ENCODE data around the gene ZNF341.

The ZNF341 gene

DNA sequence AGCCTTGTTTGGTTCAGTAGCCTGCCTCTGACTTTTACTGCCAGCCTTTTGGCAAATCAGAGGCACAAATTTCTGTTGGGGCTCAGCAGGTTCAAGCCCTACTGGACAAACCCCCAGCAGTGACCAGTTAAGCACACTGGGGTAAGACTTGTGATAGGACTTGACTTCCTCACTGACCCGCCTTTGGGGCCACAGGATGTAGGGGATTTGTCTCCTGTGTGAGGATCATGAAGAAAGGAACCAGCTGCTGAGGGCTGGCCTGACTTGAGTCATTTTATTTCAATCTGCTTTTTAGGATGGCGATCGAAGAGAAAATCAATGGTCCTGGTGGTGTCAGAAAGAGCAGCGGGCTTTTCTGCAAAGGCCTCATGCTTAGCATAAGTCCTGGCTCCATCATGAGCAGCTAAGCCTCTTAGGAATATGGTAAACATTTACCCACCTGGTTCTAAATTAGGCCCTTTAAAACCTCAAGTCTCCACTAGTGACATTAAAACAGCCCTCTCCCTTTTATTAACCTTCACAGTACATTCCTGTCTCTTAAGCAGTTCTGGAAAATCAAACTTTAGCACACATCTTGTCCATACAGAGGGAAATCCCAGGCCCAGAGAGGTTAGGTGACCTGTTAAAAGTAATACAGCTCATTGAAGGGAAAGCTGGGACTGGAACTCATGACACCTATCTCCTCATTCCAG, 96.0 kb downstream of the ZNF341 start:
- FAIRE-seq = no peak

DNA sequence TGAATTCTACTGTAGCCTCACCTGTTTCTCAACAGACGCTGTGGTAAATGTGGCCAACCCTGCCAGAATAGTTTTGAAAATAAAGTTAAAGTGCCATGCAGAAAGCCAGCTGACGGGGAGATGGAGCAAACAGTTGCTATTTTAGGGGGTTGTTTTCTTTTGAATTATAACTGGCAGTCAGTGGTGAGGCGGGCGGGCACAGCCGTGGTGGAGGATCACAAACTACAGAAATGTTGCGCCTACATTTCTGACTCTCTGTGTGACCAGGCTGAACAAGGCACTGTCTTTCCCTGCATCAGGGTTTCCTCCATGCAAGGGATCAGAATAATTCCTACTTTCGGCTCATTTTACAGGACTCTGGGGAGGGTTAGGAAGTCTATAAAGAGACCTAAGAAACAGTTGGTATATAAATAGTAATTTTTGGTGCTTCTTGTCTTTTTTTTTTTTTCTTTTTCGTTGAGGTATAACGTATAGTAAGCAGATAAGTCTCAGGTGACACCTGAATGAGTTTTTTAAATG, 96.6 kb downstream of the ZNF341 start:
- no peak for FAIRE-seq

DNA sequence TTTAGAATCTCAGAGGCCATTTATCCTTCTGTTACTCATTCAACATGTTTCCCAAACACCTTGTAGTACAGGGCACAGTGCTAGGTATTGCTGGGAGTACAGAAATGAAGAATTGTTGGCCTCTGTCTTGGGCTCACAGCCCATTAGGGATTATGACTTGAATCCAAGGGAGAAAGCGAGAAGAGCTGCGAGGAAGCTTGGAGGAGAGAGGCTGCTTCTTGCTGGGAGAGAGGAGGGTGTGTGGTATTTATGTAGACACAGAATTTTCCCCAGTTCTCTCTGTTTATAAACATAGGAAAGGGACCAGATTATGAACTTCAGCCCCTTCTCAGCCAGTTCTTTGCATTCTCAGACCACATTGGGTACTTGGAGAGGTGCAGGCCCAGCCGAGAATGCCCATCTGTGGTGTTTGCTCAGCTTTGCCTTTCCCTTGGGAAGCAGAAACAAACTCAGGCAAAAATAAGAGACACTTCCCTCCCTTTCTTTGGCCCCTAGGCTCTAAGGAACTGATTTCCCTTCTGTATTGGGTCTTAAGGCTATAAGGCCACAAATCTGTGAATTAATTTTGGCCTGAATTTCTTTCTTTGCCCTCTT, 97.3 kb downstream of the ZNF341 start:
- FAIRE-seq = no peak

DNA sequence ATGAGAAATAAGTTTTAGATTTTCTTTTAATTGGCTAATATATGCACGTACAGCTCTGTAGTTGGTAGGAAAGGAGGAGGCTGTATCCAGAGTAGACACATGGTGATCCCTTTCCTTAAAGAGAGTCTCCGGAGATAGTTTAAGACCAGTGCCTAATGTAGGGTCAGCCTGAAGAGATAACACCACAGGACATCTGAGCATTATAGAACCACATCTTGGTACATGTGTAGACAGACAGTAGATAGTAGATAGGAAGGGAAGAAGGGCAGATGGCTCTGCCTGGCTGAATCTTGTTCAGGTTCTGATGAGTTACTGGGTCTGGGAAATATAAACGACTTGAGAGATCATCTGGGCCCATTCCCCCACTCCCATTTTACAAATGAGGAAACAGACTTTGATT, 97.8 kb downstream of the ZNF341 start:
- FAIRE-seq = no peak

DNA sequence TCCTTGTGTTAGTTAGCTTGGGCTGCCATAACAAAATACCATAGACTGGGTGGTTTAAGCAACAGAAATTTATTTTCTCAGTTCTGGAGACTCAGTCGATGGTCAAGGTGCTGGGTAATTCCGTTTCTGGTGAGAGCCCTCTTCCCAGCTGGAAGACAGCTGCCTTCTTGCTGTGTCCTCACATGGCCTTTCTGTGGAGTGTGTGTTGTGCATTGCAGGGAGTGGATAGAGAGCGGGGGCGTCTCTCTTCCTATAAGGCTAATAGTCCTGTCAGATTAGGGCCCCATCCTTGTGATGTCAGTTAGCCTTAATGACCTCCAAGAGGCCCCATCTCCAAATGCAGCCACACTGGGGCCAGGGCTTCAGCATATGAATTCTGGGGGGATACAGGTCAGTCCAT, 98.6 kb downstream of the ZNF341 start:
- no peak for FAIRE-seq

DNA sequence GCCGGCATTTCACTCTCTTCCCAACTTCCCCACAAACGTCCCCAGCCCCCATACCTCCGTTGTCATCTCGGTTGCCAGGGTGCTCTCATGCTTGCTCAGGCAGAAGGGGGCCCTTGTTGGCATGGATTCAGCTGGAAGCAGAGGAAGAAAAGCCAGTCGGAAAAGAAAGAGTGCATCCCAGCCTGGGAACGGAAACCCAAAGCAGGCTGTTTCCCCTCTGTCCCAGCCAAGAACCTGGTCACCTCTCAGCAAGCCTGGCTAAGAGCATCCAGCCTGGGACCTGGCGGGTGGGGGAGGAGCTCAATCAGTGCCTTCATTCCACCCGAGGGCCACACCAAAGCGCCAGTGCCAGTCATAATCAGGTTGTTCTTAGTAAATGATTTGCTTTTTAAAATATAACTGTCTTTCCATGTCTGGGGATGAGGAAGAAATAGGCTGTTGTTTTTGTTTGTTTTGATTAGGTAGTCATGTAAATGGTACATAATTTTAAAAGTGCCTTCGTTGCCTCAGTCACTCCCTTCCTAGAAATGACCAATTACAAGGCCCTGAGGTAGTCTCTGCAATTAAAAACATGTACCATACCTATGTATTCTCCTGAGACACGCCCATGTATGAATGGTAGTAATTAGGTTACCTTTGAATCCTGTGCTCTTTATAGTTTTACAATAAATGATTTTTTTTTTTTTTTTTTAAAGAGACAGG, 100.5 kb downstream of the ZNF341 start:
- FAIRE-seq = no peak

DNA sequence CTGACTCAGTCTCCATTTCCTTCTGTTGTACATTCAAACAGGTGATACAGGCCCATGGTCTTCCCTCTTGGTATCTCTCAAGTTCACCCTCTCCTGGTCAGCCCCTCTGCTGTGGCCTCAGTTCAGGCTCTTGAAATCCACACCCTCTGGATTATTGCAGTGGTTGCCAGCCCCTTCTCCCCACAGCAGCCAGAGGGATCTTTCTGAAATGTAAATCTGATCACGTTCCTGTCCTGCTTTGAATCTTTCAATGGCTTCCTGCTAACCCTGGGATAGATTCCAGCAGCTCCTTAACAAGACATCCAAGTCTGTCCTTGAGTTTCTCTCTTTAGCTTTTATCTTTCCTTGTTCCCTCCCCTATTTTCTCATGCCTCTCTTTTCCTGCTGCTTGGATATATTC, 101.5 kb downstream of the ZNF341 start:
- FAIRE-seq = no peak

DNA sequence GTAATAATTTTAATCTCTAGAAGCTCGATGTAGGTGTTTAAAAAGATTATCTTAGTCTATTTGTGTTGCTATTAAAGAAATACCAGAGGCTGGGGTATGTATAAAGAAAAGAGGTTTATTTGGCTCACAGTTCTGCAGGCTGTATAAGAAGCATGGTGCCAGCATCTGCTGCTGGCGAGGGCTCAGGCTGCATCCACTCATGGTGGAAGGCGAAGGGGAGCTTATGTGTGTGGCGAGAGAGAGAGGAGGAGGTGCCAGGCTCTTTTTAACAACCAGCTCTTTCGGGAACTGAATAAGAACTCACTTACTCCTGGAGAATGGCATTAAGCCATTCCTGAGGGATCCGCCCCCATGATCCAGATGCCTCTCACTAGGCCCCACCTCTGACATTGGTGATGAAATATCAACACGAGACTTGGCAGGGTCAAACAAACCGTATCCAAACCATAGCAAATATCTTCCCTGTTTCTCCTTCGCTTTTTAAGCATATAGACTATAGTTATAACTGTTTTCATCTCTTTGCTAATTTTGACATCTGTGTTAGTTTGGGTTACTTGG, 103.9 kb downstream of the ZNF341 start:
- no peak for FAIRE-seq

DNA sequence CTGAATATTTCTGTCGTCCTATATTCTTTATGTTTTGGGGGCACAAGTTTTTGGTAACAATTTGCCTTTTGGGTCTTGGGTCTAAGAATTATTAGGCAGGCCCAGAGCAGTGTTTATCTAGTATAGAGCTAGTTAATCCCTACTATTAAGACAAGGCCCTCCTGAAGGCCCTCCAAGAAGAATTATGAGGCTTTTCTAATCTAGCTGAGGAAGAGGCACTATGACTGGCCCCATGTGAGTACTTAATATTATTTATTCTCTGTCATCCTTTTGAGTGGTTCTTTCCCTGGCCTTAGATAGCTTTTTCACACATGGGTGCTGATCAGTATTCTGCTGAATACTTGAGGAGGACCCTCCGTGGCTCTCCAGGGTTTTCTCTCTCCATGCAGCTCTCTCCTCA, 104.5 kb downstream of the ZNF341 start:
- FAIRE-seq = no peak

DNA sequence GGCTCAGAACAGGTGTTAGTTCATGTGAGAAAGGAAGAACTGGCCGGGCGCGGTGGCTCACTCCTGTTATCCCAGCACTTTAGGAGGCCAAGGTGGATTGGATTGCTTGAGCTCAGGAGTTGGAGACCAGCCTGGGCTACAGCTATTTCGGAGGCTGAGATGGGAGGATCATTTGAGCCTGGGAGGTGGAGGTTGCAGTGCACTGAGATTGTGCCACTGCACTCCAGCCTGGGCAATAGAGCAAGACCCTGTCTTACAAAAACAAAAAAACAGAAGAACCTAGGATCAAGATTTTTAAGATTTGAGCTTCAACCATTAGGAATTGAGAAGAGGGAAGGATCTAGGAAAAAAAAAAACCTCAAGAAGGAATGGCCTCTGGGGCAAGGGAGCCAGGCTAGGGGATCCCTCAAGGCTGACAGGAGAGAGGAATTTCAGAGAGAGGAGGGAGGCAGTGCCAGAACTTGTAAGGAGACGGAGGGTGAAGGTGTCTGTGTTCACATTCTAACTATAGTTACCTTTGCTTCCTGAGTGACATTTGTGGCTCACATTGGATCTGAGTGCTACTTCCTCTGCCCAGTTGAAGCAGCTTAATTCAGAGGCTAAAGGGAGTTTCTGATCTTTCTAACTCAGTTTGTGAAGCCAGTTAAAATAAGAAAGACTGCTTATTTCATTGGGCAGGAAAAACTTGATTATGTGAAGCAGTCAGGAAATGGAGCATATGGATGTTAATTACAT, 105.5 kb downstream of the ZNF341 start:
- FAIRE-seq = no peak

DNA sequence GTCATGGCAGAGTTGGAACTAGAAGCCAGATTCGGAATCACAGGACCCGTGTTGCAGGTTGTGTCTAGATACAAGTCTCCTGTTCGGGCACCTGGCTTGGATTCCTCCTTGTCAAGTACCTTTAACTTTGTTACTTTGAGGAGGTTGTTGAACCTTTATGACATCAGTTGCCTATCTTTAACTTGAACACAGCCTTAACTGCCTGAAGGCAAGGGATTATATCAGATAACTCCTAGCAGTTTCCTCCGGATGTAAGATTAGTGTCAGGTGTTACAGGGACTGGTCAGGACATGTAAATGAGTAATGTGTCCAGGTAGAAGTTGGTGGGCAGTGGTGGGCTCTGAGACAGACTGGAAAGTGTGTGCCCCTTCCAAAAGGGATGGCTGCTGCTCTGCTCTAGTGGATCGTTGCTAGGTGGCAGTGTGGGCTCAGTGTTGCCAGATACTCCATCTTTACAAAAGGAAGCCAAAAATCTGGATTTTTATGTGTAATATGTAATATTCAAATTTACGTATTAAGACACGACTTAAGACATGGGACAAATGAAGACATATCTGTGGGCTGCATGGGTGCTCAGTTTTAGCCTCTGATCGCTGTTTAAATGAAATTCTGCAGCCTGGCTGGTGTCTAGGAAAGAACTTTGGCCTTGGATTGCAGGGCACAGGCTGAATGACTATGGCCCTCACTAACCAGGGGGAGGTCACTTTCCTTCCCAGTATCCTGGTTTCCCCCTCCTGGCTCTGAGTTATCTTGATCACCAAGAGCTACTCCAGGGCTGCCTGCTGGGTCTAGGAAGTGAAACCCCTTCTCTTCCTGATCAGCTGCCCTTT, 106.5 kb downstream of the ZNF341 start:
- no peak for FAIRE-seq

DNA sequence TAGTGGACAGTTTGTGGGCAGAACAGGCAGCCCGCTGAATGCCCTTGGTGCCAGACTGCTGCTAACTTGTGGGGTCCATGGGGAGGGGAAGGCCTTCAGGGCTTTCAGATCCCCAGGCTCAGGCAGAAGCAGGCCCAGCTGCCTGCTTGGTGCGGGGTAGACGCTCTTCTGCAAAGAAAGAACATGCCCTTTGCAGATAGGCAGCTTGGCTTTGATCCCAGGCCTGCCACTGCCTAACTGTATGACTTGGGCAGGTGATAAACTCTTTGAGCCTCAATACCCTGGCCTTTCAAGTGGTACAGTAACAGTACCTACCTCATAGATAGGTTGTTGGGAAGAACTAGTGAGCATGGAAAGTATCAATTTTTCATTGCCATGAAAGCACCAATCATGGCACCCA, 107.8 kb downstream of the ZNF341 start:
- FAIRE-seq = no peak

DNA sequence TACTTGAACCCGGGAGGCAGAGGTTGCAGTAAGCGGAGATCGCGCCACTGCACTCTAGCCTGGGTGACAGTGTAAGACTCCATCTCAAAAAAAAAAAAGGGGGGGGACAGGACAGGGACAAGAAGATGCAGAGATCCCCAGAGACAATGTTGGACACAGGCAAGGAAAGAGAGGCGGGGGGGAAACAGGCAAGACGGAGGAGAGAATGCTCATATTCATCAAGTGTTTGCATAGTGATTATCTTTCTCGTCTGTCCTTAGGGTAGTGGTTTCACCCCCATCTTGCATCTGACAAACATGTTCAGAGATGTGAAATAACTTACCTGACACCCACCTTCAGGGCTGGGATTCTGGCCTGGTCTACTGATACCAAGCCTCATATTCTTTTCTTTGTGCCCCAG, 108.4 kb downstream of the ZNF341 start:
- FAIRE-seq = no peak

DNA sequence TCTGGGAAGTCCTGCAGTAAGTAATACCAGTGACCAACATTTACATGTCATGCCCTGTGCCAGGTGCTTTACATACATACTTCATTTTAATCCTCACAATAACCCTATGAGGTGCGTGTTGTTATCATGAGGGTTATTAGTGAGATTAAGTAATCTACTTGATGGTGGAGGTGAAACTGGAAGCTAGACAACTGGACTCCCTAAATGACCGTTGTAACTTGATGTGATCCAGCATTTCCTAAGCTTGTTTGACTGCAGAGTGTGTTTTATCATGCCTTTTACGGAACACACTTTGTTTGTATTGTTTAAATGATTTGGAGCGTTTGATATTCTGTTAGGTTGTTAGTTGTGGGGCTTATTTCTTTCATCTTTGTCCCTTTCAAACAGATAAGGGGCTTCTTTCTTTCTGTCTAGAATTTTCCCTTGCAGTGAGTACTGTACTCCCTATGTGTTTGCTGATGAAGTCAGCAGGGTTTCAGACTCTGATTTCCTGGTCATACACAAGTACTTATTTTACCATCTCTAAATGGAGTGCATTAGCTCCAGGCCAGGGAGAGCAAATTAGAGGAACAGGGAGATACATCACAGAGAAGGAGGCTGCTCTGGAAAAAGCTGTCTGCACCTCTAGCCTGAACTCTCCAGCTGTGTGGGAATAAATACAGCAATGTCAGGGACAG, 109.1 kb downstream of the ZNF341 start:
- no peak for FAIRE-seq

DNA sequence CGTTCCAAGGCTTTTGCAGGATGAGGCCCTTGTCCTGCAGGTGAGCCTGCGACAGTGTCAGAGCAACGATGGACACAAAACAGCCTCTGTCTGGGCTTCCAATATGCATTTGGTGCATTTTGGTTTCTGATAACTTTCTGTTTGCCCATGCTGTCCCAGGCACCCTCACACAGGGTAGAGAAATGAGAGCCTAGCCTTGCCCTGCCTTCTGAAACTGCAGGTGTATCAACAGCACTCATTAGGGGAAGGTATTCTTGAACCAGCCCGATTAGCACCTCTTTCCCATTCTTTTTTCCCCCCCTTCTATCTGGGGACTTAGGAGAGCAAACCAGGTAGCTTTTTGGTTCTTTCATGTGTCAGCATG, 109.6 kb downstream of the ZNF341 start:
- no peak for FAIRE-seq
